Activated CD4-positive, CD25-positive, alpha-beta regulatory T cell treated with anti-CD3 and anti-CD28 coated beads, Interleukin-2, amount 50 U/mL, for 24 hours (primary cell): ENCODE measurements around the gene CHD3.

ENCODE experiments used
- ATAC-seq, 2 donors: fragments of 150-1000 bp; cut with Tn5 transposase; one replicate each; pipeline ENCODE4 v1.10.0; 2021; ENCODE audit warnings: mild to moderate bottlenecking in 1 of 2, moderate library complexity in 1 of 2

The CHD3 gene

DNA sequence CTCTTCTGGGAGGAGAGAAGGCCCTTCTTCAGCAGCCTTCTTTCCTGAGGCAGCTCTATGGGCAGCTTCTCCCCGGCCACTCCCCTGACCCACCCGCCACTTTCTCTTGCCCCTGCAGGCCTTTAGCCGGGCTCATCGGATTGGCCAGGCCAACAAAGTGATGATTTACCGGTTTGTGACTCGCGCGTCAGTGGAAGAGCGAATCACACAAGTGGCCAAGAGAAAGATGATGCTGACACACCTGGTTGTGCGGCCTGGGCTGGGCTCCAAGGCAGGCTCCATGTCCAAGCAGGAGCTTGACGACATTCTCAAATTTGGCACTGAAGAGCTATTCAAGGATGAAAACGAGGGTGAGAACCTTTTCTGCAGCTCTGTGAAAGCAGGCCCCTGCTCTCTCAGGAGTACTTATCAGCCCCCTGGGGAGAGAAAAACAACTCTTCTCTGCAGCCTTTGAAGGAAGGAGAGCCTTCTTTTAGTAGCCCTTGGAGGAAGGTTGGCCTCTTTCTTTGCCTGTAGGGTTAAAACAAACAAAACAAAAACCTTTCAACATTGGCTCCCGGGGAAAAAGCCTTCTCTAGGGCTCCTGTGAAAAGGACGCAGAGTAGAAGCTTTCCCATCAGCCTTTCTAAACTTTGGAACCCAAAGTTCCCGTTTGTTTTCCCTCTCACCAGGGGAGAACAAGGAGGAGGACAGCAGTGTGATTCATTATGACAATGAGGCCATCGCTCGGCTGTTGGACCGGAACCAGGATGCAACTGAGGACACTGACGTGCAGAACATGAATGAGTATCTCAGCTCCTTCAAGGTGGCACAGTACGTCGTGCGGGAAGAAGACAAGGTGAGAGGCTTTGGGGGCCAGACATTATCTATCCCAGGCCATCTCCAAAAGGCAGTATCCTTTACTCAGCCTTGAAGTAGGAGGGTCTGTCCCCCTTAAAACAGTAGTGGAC, 14.8 kb downstream of the CHD3 start:
- ATAC-seq, result no peak

DNA sequence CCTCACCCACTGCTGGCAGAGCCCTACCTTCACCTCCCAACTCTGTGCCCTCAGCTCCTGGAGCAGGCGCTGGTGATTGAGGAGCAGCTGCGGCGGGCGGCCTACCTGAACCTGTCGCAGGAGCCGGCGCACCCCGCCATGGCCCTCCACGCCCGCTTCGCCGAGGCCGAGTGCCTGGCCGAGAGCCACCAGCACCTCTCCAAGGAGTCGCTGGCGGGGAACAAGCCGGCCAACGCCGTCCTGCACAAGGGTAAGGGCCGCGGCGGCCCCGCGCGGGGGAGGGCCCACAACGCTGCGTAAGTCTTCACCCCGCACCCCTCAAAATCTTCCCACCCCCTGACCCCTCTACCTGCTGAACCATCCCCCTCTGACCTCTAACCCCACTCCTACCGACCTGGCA, 20.5 kb downstream of the CHD3 start:
- ATAC-seq, result no peak

DNA sequence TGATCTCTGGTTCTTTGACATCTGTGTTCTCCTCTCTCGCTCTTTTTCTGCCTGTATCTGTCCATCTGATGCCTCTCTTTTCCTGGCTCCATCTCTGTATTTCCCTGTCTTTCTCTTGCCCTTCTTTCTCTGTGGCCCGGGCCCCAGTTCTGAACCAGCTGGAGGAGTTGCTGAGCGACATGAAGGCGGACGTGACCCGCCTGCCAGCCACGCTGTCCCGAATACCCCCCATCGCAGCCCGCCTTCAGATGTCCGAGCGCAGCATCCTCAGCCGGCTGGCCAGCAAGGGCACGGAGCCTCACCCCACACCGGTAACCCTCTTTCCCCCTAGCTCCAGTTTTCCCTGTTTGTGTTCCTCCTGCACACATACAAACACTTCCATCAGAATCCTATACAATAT, 21.7 kb downstream of the CHD3 start:
- ATAC-seq, result no peak

DNA sequence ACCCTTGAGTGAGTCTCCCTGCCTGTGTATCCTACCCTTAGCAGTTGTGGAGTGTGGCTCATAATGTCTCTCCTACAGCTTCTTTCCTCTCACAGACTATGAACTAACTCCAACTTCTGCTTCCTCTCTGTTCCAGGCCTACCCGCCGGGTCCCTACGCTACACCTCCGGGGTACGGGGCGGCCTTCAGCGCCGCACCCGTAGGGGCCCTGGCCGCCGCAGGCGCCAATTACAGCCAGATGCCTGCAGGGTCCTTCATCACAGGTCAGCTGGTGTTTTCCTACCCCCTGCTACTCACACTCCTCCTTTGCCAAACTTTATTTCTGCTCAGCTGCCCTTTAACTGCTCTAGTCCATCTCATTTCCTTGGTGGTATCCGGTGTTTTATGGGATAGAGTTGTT, 22.1 kb downstream of the CHD3 start:
- no peak for ATAC-seq

DNA sequence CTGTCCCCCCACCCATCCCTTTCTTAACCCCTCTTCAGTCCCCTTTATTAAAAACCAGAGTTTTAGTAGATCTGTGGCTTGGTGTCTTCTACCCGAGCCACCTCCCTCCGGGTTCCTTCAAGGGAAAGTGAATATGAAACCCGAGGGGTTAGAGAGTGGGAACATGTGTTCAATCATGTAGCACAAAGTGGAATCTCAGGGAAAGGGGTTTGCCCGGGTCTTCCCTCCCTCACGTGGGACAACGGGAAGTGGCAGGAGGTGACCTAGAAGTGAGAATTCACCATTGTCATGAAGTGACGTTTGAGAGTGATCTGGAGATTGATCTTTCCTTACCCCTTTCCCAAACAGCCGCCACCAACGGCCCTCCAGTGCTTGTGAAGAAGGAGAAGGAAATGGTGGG, 22.5 kb downstream of the CHD3 start:
- no peak for ATAC-seq

DNA sequence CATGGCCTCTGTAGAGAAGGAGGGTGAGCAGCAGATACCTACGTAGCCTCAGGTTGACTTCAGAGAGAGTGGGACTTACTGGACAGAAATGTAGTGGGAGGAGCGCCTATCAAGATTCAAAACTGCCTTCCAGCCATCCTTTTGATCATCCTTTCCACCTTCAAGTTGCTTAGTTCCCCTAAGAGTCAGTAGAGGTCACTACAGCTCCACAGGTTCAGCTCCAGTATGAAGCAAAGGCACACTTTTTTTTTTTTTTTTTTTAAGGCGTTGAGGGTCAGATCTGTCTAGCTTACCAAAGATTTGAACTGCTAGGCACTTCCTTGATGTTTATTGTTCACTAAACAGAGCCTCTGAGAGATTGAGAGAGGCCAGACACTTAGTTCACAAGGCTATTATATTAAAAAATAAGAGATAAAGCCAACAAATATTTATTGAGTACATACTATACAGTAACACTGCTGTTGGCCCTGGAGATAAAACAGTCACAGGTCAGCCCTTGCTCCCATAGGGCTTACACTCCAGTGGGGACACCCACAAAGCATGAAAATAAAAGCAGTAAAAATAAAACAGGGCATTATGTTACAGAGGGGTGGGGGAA, 24.4 kb downstream of the CHD3 start:
- peak; percentile 42 to 46 for ATAC-seq

DNA sequence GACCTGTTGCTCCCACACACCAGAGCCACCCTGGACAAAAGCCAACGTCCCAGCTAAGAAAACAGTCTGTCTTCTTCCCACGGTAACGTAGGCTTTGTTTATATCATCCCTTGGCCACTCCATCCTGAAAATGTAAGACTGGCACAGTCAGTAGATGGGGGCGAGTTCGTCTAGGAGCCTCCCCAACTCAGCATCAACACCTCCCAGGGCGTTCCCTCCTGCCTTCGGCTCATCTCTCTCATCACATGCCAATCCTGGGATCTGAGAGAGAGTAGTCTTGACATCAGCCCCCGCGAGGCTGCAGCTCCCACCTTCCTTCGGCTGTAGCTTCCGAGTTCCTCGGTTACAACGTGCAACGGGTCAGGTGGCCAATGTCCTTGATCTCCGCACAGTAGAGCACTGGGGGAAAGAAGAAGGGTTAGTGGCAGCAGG, 26.6 kb downstream of the CHD3 start:
- ATAC-seq, result no peak

DNA sequence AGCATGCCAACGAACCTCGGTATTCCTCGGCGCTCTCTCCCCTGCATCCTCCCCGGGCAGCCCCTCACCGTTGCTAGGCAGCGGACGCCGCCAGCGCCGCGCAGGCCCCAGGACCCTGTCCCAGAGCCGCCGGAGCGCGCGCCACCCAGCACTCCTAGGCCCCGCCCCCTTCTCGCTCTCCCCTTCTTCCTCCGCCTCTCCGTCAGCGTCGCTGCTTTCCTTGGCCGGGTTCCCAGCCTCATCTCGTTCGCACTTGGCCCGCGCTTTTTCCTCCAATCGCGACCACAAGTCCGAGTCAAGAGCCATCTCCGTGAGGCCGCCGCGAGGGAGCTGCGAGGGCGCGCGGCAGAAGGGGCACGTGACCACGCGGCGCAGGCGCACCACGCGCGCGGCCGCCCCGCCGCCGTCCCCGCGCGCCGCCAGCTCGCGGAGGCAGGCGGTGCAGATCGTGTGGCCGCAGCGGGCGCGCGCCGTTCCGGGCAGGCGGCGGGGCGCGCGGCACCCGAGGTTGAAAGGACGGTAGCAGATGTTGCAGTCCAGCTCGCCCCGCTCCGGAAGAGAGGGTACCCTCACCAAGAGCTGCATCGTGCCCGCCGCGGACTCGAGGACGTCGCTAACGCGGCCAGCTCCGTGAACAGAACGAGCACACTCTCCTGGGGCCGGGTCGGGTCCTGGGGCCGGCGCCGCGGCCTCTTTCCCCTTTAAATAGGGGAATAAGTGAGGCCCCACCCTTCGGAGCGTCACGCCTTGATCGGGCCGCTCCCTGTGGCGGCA, 27.2 kb downstream of the CHD3 start, which contains the start of gene RNF227:
Gene RNF227, minus strand, starts transcription at position 679 of the 774 bp plus-strand sequence. Its CDS starts 94 bp downstream, at position 585.
- peak; percentile 79 to 80 for ATAC-seq

DNA sequence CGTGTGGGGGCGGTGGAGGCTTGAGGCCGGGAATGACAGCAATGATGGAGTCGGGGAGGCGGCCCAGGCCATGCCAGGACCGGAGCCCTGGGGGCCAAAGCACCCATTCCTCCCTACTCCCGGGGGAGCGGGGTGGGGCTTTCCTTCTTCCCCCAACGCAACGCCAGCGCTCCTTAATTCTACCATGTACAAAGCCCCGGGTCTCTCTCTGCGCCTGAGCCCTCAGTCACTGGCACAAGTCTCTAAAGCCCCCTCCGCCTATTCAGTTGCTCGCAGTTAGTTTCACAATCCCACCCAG, 27.7 kb downstream of the CHD3 start:
- ATAC-seq, result no peak

DNA sequence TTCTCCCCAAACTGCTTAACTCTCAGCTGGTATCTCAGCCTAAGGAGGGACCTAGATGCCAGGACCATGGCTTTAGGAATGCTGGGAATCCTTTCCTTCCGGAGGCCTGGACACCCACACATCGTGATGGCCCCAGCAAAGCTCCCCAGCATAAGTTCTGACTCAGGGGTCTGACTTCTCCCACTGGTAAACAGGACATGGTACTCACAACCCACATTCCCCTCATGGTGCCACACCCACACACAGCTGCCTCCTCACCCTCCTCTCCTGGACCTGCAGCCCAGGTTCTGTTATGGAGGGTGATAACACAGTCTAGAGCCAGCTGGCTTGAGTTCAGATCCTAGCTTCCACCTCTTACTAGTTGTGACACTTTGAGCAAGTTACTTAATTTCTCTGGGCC, 28.2 kb downstream of the CHD3 start:
- no peak for ATAC-seq

DNA sequence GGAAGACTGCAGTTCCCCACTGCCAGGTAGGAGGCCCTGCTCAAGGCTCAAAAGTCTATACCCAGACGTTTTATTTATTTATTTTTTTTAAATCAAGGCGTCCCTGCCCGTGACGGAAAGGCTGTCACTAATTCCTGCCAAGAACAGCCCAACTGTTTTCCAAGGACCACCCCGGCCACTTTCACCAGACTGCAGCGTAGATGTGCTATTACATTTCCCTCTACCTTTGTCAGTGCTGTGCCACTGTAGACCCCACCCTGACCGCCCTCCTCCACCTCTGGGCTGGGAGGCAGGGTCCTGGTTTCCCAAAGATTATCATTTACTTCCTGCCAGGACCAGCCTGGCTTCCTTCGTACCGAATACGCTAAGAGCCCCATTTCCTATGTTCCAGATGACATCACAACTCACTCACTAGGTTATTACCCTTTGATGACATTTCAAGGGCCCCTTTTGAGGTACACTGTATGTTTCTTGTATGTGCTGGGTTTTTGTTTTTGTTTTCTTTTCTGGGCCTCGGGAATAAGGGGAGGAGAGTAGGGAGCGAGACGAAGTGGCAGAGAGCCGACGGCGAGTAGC, 33.8 kb downstream of the CHD3 start:
- ATAC-seq, result peak; percentile 49 to 50

DNA sequence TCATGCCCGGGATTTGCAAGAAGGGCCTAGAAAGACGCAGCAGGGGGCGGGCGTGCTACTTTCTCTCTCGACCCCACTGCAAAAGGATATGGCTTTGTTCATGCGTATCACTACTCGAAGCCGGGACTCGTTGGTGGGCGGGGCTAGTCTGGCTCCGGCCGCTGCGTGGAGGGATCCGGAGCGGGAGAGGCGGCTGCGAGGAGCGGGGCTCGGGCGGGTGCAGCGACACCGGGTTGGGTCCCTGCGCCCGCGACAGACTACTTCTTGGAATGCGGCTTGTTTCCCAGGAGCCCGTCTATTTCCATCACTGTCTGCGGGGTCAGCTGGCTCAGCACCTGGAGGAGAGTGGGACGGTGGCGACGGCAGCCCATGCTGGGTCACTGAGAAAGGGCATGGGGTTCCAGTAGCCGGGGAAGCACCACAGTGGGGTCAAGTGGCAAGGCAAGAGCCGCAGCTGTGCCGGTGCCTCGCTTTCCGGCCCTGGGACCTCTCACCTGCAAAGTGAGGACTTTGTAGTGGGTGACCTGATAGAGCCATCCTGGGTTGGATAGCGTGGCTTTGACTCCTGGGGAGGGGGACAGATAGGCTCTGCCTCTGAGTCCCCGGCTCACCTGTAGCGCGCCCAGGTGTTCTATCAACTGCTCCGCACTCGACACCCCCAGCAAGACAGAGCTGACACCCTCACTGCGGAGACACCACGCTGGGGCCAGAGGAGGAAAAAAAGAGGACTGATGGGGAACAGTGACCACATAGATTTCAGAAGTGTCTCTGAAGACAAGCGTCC, 34.4 kb downstream of the CHD3 start:
- ATAC-seq, result peak; percentile 93

DNA sequence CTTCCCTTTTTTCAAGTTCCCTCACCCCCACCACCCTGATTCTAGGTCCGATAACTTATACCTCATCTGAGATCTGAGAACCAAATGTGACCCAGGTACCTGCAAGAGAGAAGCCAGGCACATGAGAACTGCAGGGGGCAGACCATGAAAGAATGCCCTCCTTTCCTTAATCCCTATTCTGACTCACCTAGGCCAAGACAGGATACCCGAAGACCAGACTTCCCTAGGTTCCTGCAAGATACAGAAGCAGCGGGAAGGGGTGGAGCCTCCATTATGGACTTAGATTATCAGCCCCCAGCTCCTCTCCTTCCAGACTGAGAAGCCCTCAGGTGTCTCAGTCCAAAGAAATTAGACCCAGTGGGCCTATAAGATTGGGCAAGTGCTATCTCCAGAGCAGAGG, 39.0 kb downstream of the CHD3 start:
- no peak for ATAC-seq

DNA sequence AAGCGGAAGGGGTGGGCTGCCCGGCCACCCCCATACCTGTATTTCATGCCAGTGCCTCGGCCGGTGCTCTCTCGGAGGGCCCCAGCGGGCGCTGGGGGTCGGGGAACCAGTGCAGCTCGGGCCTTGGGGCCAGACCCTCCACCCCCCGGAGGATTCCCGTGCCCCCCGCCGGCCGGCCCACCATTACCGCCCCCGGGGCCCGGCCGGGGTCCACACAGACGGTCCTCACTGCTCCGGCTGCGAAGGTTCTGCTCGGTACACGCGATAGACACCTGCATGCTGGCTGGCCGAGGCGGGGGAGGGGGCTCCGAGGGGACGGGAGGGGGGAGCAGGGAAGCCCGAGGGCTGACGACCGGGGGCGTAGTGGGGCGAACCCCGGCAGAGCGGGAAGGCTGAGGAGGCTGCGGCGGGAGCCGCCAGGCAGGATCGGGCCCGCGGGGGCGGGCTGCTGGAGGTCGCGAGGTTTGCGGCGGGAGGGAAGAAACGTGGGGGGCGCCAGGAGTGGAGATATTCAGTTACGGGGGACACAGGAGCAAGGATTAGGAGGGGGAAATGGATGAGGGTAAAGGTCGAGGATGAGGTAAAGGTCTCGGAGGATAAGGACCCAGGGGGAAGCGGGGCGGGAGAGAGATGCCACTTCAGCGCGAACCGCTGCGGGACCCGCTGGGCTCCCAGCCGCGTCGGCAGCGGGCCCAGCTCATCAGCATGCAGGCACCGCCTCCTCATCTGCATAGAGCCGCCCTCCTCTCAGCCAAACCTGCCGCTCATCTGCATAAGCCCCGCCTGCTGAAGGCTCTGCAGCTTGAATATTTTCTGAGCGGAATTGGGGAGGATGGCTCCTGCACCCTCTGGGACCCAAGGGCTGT, 40.8 kb downstream of the CHD3 start, which contains the start of gene KCNAB3:
Gene KCNAB3, minus strand, starts transcription at position 699 of the 866 bp plus-strand sequence. Its CDS starts 421 bp downstream, at position 278.
- ATAC-seq, result no peak

DNA sequence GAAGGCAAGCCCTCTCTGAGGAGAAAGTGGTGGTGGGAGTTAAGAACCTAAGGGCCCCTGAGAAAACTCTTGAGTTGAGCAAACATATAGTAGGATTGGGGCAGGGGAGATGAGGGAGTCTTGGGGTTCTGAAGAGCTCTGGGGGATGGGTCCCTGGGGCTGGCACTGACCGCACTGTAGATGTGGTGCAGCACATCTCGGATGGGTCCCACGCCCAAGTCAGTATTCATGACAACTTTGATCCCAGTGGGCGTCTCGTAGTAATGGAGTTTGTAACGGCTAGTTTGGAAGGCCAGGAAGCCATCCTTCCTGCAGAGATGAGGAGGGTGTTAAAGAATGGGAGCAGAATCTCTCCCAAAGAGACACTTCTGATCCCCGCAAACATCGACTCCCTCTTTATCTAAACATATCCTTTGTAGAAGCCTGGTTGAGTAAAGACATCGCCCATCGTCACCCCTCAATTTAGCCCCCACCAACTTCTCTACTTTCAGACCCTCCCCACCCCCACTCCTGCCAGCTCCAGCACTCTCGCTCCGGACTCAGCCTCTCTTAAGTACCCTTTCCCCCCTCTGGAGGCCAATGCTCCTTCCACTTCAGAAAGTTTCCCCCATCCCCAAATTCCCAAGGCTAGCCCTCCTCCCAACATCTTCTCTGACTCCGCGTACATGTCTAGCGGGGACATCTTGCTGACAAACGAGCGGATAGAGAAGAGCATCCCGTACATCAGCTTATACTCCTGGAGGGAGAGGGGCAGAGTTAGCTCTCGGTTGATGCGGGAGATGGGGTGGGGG, 42.4 kb downstream of the CHD3 start:
- ATAC-seq, result no peak

DNA sequence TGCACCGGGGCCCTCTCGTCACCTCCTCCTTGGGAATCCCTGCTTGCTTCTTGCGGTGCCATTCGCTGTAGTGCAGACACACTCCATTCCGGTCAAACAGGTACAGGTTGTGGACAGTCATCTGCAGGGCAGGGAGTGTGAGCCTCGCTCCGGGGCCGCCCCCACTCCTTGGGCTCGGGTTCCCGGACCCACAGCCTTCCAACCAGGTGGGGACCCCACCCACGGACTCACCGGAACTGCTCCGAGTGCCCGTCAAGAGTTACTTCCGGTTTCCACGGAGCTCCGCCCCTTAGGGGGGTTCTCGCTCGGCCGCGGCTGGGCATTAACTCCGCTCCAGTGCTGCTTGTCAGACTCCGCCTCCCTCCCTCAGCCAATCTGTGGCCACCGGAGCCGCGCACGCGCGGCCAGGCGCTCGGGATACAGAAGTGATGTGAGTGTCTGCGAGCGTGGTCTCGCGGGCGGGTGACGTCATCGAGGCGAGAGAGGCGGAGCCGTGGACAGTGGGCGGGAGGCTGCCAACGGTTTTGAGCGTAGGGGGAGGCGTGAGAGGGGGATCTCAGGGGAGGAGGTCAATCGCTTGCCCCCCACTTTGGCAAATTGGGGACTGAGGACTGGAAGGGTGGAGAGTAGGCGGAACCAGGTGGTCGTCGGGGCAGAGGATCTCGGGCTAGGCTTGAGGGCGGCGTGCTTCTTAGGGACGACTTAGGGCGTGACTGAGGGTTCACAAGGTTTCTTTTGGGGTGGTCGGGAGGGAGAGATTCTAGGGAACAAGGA, 43.3 kb downstream of the CHD3 start, which contains the start of the genes CNTROB and TRAPPC1:
Gene CNTROB, plus strand, starts transcription at position 498 of the 774 bp plus-strand sequence. CDS start 874 bp downstream, outside the sequence.
Gene TRAPPC1, minus strand, starts transcription at position 238 of the 774 bp plus-strand sequence. Its CDS starts 117 bp downstream, at position 121.
- peak; percentile 98 to 99 for ATAC-seq

DNA sequence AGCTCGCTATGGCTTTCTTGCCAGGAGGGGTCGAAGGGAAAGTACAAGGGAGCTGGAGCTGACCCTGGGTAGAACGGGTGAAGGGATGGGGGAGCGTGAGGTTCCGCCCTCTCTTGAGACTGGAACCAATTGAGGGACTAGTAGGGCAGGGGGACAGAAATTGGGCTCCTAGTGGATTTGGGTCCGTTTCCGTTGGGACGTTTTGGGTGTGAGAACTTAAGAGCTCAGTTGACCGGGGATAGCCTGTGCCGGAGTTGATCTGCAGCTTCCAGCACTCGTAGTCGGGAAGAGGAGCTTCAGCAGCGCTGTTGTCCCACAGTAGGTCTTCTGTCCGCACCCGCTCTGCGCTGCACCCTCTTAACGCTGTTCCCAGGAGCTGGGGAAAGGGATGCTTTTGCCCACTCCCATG, 43.9 kb downstream of the CHD3 start:
- peak; percentile 14 to 26 for ATAC-seq

DNA sequence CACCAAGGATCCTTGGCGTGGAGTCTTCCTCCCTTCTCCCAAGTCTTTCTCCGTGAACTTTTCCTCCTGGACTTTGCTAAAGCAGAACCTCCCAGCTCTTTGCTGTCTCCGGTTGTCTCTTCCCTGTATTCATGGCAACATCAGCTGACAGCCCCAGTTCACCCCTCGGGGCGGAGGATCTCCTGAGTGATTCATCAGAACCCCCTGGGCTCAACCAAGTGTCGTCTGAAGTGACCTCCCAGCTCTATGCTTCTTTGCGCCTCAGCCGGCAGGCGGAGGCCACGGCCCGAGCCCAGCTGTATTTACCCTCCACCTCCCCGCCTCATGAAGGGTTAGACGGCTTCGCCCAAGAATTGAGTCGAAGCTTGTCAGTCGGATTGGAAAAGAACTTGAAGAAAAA, 44.4 kb downstream of the CHD3 start:
- no peak for ATAC-seq

DNA sequence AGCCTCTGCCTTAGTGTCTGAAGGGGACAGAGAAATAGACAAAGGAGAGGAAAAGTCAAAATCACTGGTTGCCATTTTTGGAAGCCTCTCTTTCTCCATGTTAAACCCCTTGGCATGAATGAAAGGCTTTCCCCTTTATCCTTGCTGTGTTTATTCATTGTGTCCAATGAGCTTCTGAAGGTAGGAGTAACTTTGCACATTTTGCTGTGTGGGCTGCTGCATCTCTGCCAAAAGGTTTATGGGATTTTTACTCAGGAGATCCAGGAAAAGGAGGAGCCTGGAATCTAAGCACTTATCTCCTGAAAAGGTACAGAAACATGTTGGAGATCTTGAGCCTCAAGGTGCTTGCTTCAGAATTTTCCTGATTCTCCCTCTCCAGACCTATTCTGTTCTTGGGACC, 47.3 kb downstream of the CHD3 start:
- no peak for ATAC-seq
